HepG2 (cell line): ENCODE data around the gene CTF1. TPM values are rescaled to one million over a fixed set of nuclear protein-coding genes. Genes with fewer than 3 reads are reported as not detected.
A peak's percentile ranks its signal among the peaks of the same experiment; 100 is the strongest.

ENCODE experiments used
- AGO2 ChIP-seq: fragments of 200-400 bp; formaldehyde crosslinking; optimal IDR thresholded peaks from 2 replicates; pipeline ENCODE3; 2017; ENCODE audit warnings: mild to moderate bottlenecking, low read depth, low read length, moderate library complexity
- ARNTL ChIP-seq: sonication (generic); formaldehyde crosslinking; IDR thresholded peaks from 2 replicates; pipeline ENCODE4 v1.4.0; 2020; ENCODE audit warnings: mild to moderate bottlenecking, missing genetic modification reagents
- ATF5 ChIP-seq: sonication (generic); formaldehyde crosslinking; IDR thresholded peaks from 2 replicates; pipeline ENCODE4 v1.4.0; 2020; ENCODE audit warnings: mild to moderate bottlenecking, low read depth, missing genetic modification reagents
- ERF ChIP-seq: IDR thresholded peaks from 2 replicates; pipeline ENCODE4 v1.6.1; 2018; ENCODE audit warnings: missing biosample characterization, missing genetic modification reagents
- GTF2F1 ChIP-seq: fragments of 150-350 bp; IDR thresholded peaks from 2 replicates; pipeline ENCODE4 v1.6.1; 2014; ENCODE audit warnings: low read length
- HMGXB4 ChIP-seq, 2 experiments: sonication (generic) in 1 of 2; formaldehyde crosslinking in 1 of 2; IDR thresholded peaks; 2 replicates each; pipeline versions ENCODE4 v1.4.0 to v1.6.1; 2018 to 2020; ENCODE audit warnings: missing genetic modification reagents in 2 of 2, borderline replicate concordance in 1 of 2, low read depth in 1 of 2, mild to moderate bottlenecking in 1 of 2, missing biosample characterization in 1 of 2
- MTA3 ChIP-seq: sonication (generic); formaldehyde crosslinking; IDR thresholded peaks from 2 replicates; pipeline ENCODE4 v1.4.0; 2020; ENCODE audit warnings: missing genetic modification reagents
- MTF1 ChIP-seq: sonication (generic); formaldehyde crosslinking; IDR thresholded peaks from 2 replicates; pipeline ENCODE4 v1.5.0; 2020; ENCODE audit warnings: missing genetic modification reagents
- NFE2L2 ChIP-seq: fragments of 150-350 bp; IDR thresholded peaks from 2 replicates; pipeline ENCODE4 v1.6.1; 2014; ENCODE audit warnings: low read length
- PAWR ChIP-seq: sonication (generic); formaldehyde crosslinking; IDR thresholded peaks from 2 replicates; pipeline ENCODE4 v1.4.0; 2020; ENCODE audit warnings: missing genetic modification reagents, mild to moderate bottlenecking, borderline replicate concordance
- PRDM4 ChIP-seq: sonication (generic); formaldehyde crosslinking; IDR thresholded peaks from 2 replicates; pipeline ENCODE4 v1.9.0; 2021; ENCODE audit warnings: missing genetic modification reagents, borderline replicate concordance
- RXRB ChIP-seq: IDR thresholded peaks from 2 replicates; pipeline ENCODE4 v1.6.1; 2016; ENCODE audit warnings: borderline replicate concordance, missing genetic modification reagents, missing compliant biosample characterization
- SRSF1 ChIP-seq: fragments of 200-400 bp; formaldehyde crosslinking; optimal IDR thresholded peaks from 2 replicates; pipeline ENCODE3; 2017; ENCODE audit warnings: mild to moderate bottlenecking, low read depth, low read length, moderate library complexity
- ZBTB20 ChIP-seq: sonication (generic); formaldehyde crosslinking; IDR thresholded peaks from 2 replicates; pipeline ENCODE4 v1.8.1; 2023; ENCODE audit warnings: missing genetic modification reagents, low read depth, mild to moderate bottlenecking, borderline replicate concordance
- ZNF138 ChIP-seq: sonication (generic); formaldehyde crosslinking; IDR thresholded peaks from 2 replicates; pipeline ENCODE4 v1.5.0; 2020; ENCODE audit warnings: mild to moderate bottlenecking, low read depth, missing genetic modification reagents
- ZNF160 ChIP-seq: sonication (generic); formaldehyde crosslinking; IDR thresholded peaks from 2 replicates; pipeline ENCODE4 v1.8.0; 2022; ENCODE audit warnings: mild to moderate bottlenecking, inconsistent platforms, missing genetic modification reagents
- ZNF230 ChIP-seq: sonication (generic); formaldehyde crosslinking; IDR thresholded peaks from 2 replicates; pipeline ENCODE4 v1.4.0; 2020; ENCODE audit warnings: mild to moderate bottlenecking, missing genetic modification reagents
- ZNF30 ChIP-seq: sonication (generic); formaldehyde crosslinking; IDR thresholded peaks from 2 replicates; pipeline ENCODE4 v1.5.0; 2020; ENCODE audit warnings: mild to moderate bottlenecking, missing genetic modification reagents
- ZNF772 ChIP-seq: sonication (generic); formaldehyde crosslinking; IDR thresholded peaks from 2 replicates; pipeline ENCODE4 v1.5.0; 2020; ENCODE audit warnings: mild to moderate bottlenecking, missing genetic modification reagents
- ZSCAN25 ChIP-seq: sonication (generic); formaldehyde crosslinking; IDR thresholded peaks from 2 replicates; pipeline ENCODE4 v1.8.0; 2022; ENCODE audit warnings: mild to moderate bottlenecking, missing genetic modification reagents
- polyA plus RNA-seq, 8 experiments: library from polyadenylated mRNA; depleted of rRNA in 3 of 8; stranded (reverse) in 7 of 8; unstranded in 1 of 8; fragments of >200 nt; fragmentation: Illumina TruSeq in 4 of 8; extraction: Trizol in 4 of 8; gene quantifications; 2 replicates each; pipeline versions ENCODE4 v1.2.1 to v1.2.3, GENCODE V29; 2011 to 2016; ENCODE audit warnings: low read depth in 4 of 8, missing spikeins in 1 of 8, mixed read lengths in 1 of 8; ENCODE audit not compliant: insufficient read depth in 1 of 8
- total RNA-seq, 5 experiments: library from RNA; depleted of rRNA; stranded (reverse); fragments of >200 nt; fragmentation: Illumina TruSeq; extraction: Trizol; gene quantifications; 2 replicates each; pipeline ENCODE4 v1.2.3, GENCODE V29; 2016; ENCODE audit warnings: low read depth in 1 of 5
- TF ChIP-seq, protein P1 (sequence below): sonication (generic); formaldehyde crosslinking; IDR thresholded peaks from 2 replicates; pipeline ENCODE4 v1.9.0; 2021; ENCODE audit warnings: missing genetic modification reagents, mild to moderate bottlenecking, borderline replicate concordance
- TF ChIP-seq, protein P2 (sequence below): sonication (generic); formaldehyde crosslinking; IDR thresholded peaks from 2 replicates; pipeline ENCODE4 v1.8.0; 2022; ENCODE audit warnings: mild to moderate bottlenecking, missing genetic modification reagents; ENCODE audit not compliant: insufficient replicate concordance

The CTF1 gene
- total and polyA plus RNA-seq, 2 of the 13 experiments (the other 11 are each of a cell fraction or from before 2014, with no cell fraction given): 0.13 to 1.8 TPM

DNA sequence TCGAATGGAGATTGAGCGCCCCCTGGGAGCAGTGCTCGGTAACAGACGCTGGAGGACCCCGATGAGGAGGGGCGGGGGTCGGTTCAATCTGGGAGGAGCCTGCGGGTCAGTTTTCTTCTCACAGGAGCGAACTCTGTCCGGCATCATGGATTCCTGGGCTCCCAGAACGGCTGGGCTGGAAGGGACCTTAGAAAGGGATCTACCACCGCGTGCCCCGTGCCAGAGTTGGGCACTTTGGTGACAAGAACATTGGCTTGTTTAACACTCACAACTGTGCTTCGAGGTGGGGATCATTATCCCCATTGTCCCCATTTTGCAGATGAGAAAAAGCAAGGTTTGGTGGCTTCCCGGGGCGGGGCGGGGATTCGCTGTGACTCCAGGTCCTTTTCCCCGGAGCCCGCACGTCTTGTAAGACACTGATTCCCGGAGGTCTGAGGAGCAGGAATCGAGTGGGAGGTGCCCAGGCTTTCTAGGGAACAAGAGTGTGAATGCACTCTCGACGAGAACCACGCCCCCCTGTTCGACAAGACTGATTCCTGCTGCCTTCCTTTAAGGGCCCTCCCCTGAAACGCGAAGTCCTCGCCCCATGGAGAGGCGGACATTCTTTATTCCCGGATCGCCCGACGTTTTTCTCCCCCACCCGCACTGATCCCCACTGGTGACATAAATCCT is 25.5 kb downstream of the CTF1 start (continued):
- TF ChIP-seq, protein P1, sequence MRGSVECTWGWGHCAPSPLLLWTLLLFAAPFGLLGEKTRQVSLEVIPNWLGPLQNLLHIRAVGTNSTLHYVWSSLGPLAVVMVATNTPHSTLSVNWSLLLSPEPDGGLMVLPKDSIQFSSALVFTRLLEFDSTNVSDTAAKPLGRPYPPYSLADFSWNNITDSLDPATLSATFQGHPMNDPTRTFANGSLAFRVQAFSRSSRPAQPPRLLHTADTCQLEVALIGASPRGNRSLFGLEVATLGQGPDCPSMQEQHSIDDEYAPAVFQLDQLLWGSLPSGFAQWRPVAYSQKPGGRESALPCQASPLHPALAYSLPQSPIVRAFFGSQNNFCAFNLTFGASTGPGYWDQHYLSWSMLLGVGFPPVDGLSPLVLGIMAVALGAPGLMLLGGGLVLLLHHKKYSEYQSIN: no peak
- TF ChIP-seq ZNF160 (CRISPR knock-in tag) (no peak; the same call in 1 of the 2 replicates), ZNF138 (CRISPR knock-in tag) (peak; percentile 59), RXRB (CRISPR knock-in tag) (peak; percentile 28; the same call in 1 of the 2 replicates), ZNF772 (peak; percentile 65; the same call in 1 of the 2 replicates), ERF (CRISPR knock-in tag) (no peak), SRSF1 (no peak), ZSCAN25 (peak; percentile 24; the same call in 1 of the 2 replicates), ATF5 (0 out of 2 replicates have a peak, but pooled peaks have one; percentile 49), ZNF30 (CRISPR knock-in tag) (no peak), HMGXB4 (CRISPR knock-in tag; IDR thresholded peaks at IDR 0.05; ENCODE audit: borderline replicate concordance in 1 of 2, low read depth in 1 of 2) (peak; percentile 93 to 94), ARNTL (no peak; the same call in 1 of the 2 replicates), ZBTB20 (CRISPR knock-in tag) (no peak), ZNF230 (CRISPR knock-in tag) (no peak), PAWR (CRISPR knock-in tag) (no peak), MTF1 (CRISPR knock-in tag) (no peak), AGO2 (peak; percentile 27), PRDM4 (CRISPR knock-in tag) (no peak), NFE2L2 (no peak), MTA3 (CRISPR knock-in tag) (no peak), GTF2F1 (no peak)
- TF ChIP-seq, protein P2, sequence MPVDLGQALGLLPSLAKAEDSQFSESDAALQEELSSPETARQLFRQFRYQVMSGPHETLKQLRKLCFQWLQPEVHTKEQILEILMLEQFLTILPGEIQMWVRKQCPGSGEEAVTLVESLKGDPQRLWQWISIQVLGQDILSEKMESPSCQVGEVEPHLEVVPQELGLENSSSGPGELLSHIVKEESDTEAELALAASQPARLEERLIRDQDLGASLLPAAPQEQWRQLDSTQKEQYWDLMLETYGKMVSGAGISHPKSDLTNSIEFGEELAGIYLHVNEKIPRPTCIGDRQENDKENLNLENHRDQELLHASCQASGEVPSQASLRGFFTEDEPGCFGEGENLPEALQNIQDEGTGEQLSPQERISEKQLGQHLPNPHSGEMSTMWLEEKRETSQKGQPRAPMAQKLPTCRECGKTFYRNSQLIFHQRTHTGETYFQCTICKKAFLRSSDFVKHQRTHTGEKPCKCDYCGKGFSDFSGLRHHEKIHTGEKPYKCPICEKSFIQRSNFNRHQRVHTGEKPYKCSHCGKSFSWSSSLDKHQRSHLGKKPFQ (CRISPR knock-in tag): peak; percentile 84
